A549 (cell line): ENCODE measurements around the gene ULBP1. TPM values are rescaled to one million over a fixed set of nuclear protein-coding genes. Genes with fewer than 3 reads are reported as not detected.

ENCODE experiments used
- ATAC-seq, 2 experiments: fragments of 200-7000 bp in 1 of 2; fragments of >200 bp in 1 of 2; cut with Nextera tagmentation in 1 of 2; cut with Tn5 transposase in 1 of 2; 3 replicates each; pipeline versions ENCODE4 v1.8.0 to v1.9.1; 2018 to 2020; ENCODE audit warnings: mild to moderate bottlenecking in 1 of 2, moderate library complexity in 1 of 2
- CTCF ChIA-PET: fragments of 300-600 bp; sonication (Branson Sonifier 250); formaldehyde crosslinking; extraction: SDS; loops from one replicate; lab custom pipeline; 2021; ENCODE audit warnings: antibody characterized with exemption, inconsistent platforms; lab: Yijun Ruan, JAX
- POLR2A ChIA-PET: fragments of 350-600 bp; formaldehyde crosslinking; extraction: SDS; loops from one replicate; lab custom pipeline; 2021; ENCODE audit warnings: antibody characterized with exemption, inconsistent platforms; lab: Yijun Ruan, JAX
- DNase-seq, 2 experiments: peaks; one replicate each; pipeline versions ENCODE4 v3.0.0 to v3.0.0-alpha.2; 2011 to 2016; ENCODE audit warnings: low read depth in 1 of 2, low spot score in 1 of 2
- FAIRE-seq: peaks from 2 replicates; lab custom pipeline; 2011; peaks lifted over from hg19 to GRCh38; lab: Jason Lieb, UNC
- H3K27ac ChIP-seq, 2 experiments: fragments of >200 bp; sonication (Bioruptor Twin); formaldehyde crosslinking; 3 replicates each; pipeline ENCODE4 v1.5.1; 2016 to 2017
- H3K4me1 ChIP-seq: fragments of >200 bp; sonication (Bioruptor Twin); formaldehyde crosslinking; 3 replicates; pipeline ENCODE4 v1.6.1; 2016
- H3K4me2 ChIP-seq: fragments of >200 bp; sonication (Bioruptor Twin); formaldehyde crosslinking; 3 replicates; pipeline ENCODE4 v1.6.1; 2016
- H3K4me3 ChIP-seq: fragments of >200 bp; sonication (Bioruptor Twin); formaldehyde crosslinking; 3 replicates; pipeline ENCODE4 v1.5.1; 2016
- H3K9me3 ChIP-seq: fragments of >200 bp; sonication (Bioruptor Twin); formaldehyde crosslinking; 3 replicates; pipeline ENCODE4 v1.6.1; 2016
- BHLHE40 ChIP-seq: IDR thresholded peaks from 2 replicates; pipeline ENCODE4 v1.6.1; 2012; ENCODE audit warnings: low read depth, low read length, inconsistent platforms
- CBX2 ChIP-seq: fragments of 200-600 bp; sonication (generic); IDR thresholded peaks from 2 replicates; pipeline ENCODE4 v1.6.1; 2016; ENCODE audit warnings: low read depth, mild to moderate bottlenecking, borderline replicate concordance
- EP300 ChIP-seq, 2 experiments: fragments of >200 bp; sonication (Bioruptor Twin); formaldehyde crosslinking; IDR thresholded peaks; 2 replicates in 1 of 2; 3 replicates in 1 of 2; pipeline ENCODE4 v1.6.1; 2016 to 2017
- ESRRA ChIP-seq: fragments of 150-350 bp; IDR thresholded peaks from 2 replicates; pipeline ENCODE4 v1.6.1; 2014; ENCODE audit warnings: mild to moderate bottlenecking, low read length, borderline replicate concordance
- FOSL2 ChIP-seq, 2 experiments: fragments of 450-650 bp in 1 of 2; fragments of >200 bp in 1 of 2; sonication (Bioruptor Twin) in 1 of 2; formaldehyde crosslinking; IDR thresholded peaks; 2 replicates each; pipeline versions ENCODE4 v1.5.0 to v1.6.1; 2016 to 2020; ENCODE audit warnings: mild to moderate bottlenecking in 1 of 2, moderate library complexity in 1 of 2
- JUNB ChIP-seq: fragments of >200 bp; sonication (Bioruptor Twin); formaldehyde crosslinking; IDR thresholded peaks from 2 replicates; pipeline ENCODE4 v1.6.1; 2016
- KDM1A ChIP-seq: fragments of 200-600 bp; sonication (generic); IDR thresholded peaks from 2 replicates; pipeline ENCODE4 v1.6.1; 2016; ENCODE audit warnings: low read depth, mild to moderate bottlenecking
- MAFK ChIP-seq: fragments of 450-650 bp; IDR thresholded peaks from 2 replicates; pipeline ENCODE4 v1.6.1; 2014; ENCODE audit not compliant: partially characterized antibody
- MAZ ChIP-seq: fragments of 150-350 bp; IDR thresholded peaks from 2 replicates; pipeline ENCODE4 v1.6.1; 2014; ENCODE audit warnings: antibody characterized with exemption, low read depth, low read length, borderline replicate concordance
- RAD21 ChIP-seq, 2 experiments: fragments of >200 bp in 1 of 2; sonication (Bioruptor Twin) in 1 of 2; formaldehyde crosslinking in 1 of 2; IDR thresholded peaks in 1 of 2; conservative IDR thresholded peaks in 1 of 2; 2 replicates in 1 of 2; 3 replicates in 1 of 2; pipeline ENCODE4 v1.6.1; 2012 to 2018; ENCODE audit warnings: inconsistent platforms in 1 of 2
- RARB ChIP-seq: fragments of 250-450 bp; sonication (Bioruptor Pico); IDR thresholded peaks from 2 replicates; pipeline ENCODE4 v1.8.0; 2021; ENCODE audit warnings: mild to moderate bottlenecking, moderate library complexity
- TFCP2L1 ChIP-seq: fragments of 250-450 bp; sonication (Bioruptor Pico); IDR thresholded peaks from 2 replicates; pipeline ENCODE4 v1.5.0; 2021; ENCODE audit warnings: mild to moderate bottlenecking
- ZSCAN20 ChIP-seq: fragments of 250-450 bp; sonication (Bioruptor Pico); IDR thresholded peaks from 2 replicates; pipeline ENCODE4 v1.8.0; 2022; ENCODE audit warnings: mild to moderate bottlenecking, moderate library complexity
- WGBS: methylation state at CpG from one replicate; pipeline ENCODE4 v1.1.6; 2017; ENCODE audit errors: missing lambda C conversion rate; 5-methylcytosine and 5-hydroxymethylcytosine counted together
- polyA plus RNA-seq, 4 experiments: library from polyadenylated mRNA; depleted of rRNA in 3 of 4; stranded (reverse); fragments of >200 nt; fragmentation: RNase III in 1 of 4; extraction: RNeasy Plus Mini Kit Qiagen cat#74134 plus additional on column Dnase treatment in 1 of 4; gene quantifications; 2 replicates in 3 of 4; 3 replicates in 1 of 4; pipeline ENCODE4 v1.2.3, GENCODE V29; 2011 to 2017
- TF ChIP-seq, protein P1 (sequence below): IDR thresholded peaks from 2 replicates; pipeline ENCODE4 v1.6.1; 2012; ENCODE audit warnings: low read depth, borderline replicate concordance
- TF ChIP-seq, protein P2 (sequence below): IDR thresholded peaks from 2 replicates; pipeline ENCODE4 v1.6.1; 2012
- TF ChIP-seq, protein P3 (sequence below): fragments of 200-600 bp; sonication (generic); IDR thresholded peaks from 2 replicates; pipeline ENCODE4 v1.6.1; 2016; ENCODE audit warnings: antibody characterized with exemption, mild to moderate bottlenecking, moderate library complexity
- TF ChIP-seq, protein P4 (sequence below): fragments of >200 bp; sonication (Bioruptor Twin); formaldehyde crosslinking; IDR thresholded peaks from 3 replicates; pipeline ENCODE4 v1.6.1; 2016

The ULBP1 gene
- polyA plus RNA-seq, 2 of the 4 experiments (the other 2 are of a cell fraction) = 0.89 to 6.6 TPM

DNA sequence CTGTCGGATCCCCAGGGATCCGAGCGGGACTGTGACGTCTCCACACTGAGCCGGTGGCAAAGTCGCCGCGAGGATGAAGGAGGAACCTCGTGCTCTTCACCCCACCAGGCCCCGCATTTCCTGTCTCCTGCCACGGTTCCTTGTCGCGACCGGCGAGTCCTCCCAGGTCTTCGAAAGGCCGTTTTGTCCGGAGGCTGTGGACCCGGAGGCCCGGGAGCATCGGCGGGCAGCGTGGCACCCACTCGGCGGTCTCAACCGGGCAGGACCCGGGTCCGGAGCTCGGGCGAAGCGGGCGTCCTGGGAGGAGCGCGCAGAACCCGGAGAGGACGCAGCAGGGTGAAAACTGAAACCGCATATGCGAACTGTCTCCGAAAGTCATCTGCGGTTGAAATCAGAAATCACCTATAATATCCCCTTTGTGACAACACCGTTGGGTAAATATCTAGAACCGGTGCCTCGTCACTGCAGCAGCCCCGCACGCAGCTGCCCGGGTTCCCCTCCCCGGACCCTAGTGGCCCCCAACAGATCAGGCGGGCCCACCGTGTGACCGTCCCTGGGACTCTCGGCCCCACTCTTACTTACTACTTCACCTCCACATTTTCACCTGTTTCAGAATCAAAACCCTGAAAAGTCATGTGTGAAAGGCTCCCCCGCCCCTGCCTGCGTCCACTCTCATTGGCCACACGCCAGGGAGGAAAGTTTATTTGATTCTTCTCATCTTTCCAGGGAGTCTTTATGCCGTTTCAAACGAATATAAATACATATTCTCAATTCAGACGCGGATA is 25.0 kb upstream of the ULBP1 start:
- ChIA-PET POLR2A (no interaction called here), CTCF (interaction anchor here (1.2 kb wide), 1 partner anchor 78 kb away, joined by 3 read pairs; no protein-coding TSS in a partner anchor)
- Histone ChIP-seq H3K27ac (peak overlapping the region; percentile 49 to 84; a peak in 5 of 6 replicates), H3K4me1 (peaks cover 4% of the 10 kb centered on the region; the same call in 1 of the 3 replicates), H3K4me2 (peak overlapping the region; percentile 100), H3K4me3 (peak overlapping the region; percentile 44), H3K9me3 (no peaks in the 10 kb centered on the region)
- TF ChIP-seq CBX2 = no peak
- TF ChIP-seq, protein P1, sequence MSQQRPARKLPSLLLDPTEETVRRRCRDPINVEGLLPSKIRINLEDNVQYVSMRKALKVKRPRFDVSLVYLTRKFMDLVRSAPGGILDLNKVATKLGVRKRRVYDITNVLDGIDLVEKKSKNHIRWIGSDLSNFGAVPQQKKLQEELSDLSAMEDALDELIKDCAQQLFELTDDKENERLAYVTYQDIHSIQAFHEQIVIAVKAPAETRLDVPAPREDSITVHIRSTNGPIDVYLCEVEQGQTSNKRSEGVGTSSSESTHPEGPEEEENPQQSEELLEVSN = peak; percentile 74; the same call in 1 of the 2 replicates
- TF ChIP-seq, protein P2, sequence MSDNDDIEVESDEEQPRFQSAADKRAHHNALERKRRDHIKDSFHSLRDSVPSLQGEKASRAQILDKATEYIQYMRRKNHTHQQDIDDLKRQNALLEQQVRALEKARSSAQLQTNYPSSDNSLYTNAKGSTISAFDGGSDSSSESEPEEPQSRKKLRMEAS = peak; percentile 66
- 16% methylated on average over 22 of the region's 58 CpGs for WGBS
- peak in 1 of 2 experiments; percentile 20 for DNase-seq
- peak in 1 of 2 experiments; percentile 9; a peak in 2 of 6 replicates for ATAC-seq
- no peak for FAIRE-seq

DNA sequence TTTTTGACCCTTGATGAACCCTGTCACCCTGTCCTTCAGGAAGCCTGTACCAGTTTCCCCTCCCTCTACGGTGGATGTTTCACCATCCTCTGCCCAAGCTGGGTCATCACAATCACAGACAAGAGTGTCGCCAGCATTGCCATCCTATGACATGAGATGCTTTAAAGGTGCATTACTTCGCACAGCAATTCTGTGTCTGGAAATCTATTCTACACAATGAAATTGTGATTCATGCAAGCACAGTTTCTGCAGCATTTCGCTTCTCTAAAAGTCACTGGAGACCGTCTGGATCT is 24.4 kb upstream of the ULBP1 start:
- no peak overlapping the region for H3K27ac ChIP-seq
- WGBS = 72% methylated on average over 5 of the region's 5 CpGs
- CTCF ChIA-PET = interaction anchor here (1.2 kb wide), 1 partner anchor 77 kb away, joined by 3 read pairs; no protein-coding TSS in a partner anchor

More for the DNA sequence above, 24.4 kb upstream of the ULBP1 start:
- peak overlapping the region; percentile 100; the same call in 2 of the 3 replicates for H3K4me2 ChIP-seq
- TF ChIP-seq RARB (CRISPR knock-in tag) (no peak), MAFK (no peak), KDM1A (no peak), FOSL2 (IDR thresholded peaks at IDR 0.05) (no peak), FOSL2 (CRISPR knock-in tag; IDR thresholded peaks at IDR 0.05) (no peak), JUNB (no peak), EP300 (IDR thresholded peaks at IDR 0.05) (no peak), TFCP2L1 (CRISPR knock-in tag) (no peak), BHLHE40 (no peak), RAD21 (conservative IDR thresholded peaks at IDR 0.05 in 1 of 2, IDR thresholded peaks at IDR 0.05 in 1 of 2) (no peak), ZSCAN20 (no peak), ESRRA (no peak), MAZ (no peak)
- TF ChIP-seq, protein P1 = no peak
- TF ChIP-seq, protein P3, sequence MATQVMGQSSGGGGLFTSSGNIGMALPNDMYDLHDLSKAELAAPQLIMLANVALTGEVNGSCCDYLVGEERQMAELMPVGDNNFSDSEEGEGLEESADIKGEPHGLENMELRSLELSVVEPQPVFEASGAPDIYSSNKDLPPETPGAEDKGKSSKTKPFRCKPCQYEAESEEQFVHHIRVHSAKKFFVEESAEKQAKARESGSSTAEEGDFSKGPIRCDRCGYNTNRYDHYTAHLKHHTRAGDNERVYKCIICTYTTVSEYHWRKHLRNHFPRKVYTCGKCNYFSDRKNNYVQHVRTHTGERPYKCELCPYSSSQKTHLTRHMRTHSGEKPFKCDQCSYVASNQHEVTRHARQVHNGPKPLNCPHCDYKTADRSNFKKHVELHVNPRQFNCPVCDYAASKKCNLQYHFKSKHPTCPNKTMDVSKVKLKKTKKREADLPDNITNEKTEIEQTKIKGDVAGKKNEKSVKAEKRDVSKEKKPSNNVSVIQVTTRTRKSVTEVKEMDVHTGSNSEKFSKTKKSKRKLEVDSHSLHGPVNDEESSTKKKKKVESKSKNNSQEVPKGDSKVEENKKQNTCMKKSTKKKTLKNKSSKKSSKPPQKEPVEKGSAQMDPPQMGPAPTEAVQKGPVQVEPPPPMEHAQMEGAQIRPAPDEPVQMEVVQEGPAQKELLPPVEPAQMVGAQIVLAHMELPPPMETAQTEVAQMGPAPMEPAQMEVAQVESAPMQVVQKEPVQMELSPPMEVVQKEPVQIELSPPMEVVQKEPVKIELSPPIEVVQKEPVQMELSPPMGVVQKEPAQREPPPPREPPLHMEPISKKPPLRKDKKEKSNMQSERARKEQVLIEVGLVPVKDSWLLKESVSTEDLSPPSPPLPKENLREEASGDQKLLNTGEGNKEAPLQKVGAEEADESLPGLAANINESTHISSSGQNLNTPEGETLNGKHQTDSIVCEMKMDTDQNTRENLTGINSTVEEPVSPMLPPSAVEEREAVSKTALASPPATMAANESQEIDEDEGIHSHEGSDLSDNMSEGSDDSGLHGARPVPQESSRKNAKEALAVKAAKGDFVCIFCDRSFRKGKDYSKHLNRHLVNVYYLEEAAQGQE = no peak
- TF ChIP-seq, protein P4, sequence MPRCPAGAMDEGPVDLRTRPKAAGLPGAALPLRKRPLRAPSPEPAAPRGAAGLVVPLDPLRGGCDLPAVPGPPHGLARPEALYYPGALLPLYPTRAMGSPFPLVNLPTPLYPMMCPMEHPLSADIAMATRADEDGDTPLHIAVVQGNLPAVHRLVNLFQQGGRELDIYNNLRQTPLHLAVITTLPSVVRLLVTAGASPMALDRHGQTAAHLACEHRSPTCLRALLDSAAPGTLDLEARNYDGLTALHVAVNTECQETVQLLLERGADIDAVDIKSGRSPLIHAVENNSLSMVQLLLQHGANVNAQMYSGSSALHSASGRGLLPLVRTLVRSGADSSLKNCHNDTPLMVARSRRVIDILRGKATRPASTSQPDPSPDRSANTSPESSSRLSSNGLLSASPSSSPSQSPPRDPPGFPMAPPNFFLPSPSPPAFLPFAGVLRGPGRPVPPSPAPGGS = no peak
- TF ChIP-seq, protein P2 = no peak
- no peaks in the 10 kb centered on the region for H3K9me3 ChIP-seq
- POLR2A ChIA-PET = no interaction called here
- no peak for FAIRE-seq
- no peak for ATAC-seq
- no peak overlapping the region for H3K4me3 ChIP-seq
- DNase-seq = no peak
- H3K4me1 ChIP-seq = peaks cover 4% of the 10 kb centered on the region; the same call in 1 of the 3 replicates
